Ureter (tissue), 1 donor: ENCODE results near the gene DPRX. TPM values are rescaled to one million over a fixed set of nuclear protein-coding genes. Genes with fewer than 3 reads are reported as not detected.

Experiments
- DNase-seq: peaks from one replicate; pipeline ENCODE4 v3.0.0-alpha.2; 2020; ENCODE audit warnings: low spot score
- total RNA-seq: library from RNA; stranded (reverse); gene quantifications from one replicate; pipeline ENCODE4 v1.2.4, GENCODE V29; 2023
- donor health status: DM: yes; HTN: yes; CAD: no.

DPRX gene
- not detected for total RNA-seq

- no peak for DNase-seq
These were observed at the start of gene DPRX for GRCh38 chr19:53631949-53632407. Gene DPRX, plus strand, starts transcription at chr19:53631999. Its CDS starts 108 bp downstream, at chr19:53632107.

- no peak for DNase-seq
These were observed 48.6 kb upstream of the DPRX start for GRCh38 chr19:53583181-53583580.

GRCh38 chr19:53586277-53586691 lies 45.5 kb upstream of the DPRX start:
- DNase-seq, result no peak

GRCh38 chr19:53594811-53595509 lies 36.8 kb upstream of the DPRX start:
- DNase-seq, result no peak

- no peak for DNase-seq
These were observed 36.3 kb upstream of the DPRX start for GRCh38 chr19:53595510-53595867.

GRCh38 chr19:53596056-53596455 lies 35.7 kb upstream of the DPRX start:
- DNase-seq, result no peak

GRCh38 chr19:53597023-53597422 lies 34.8 kb upstream of the DPRX start:
- DNase-seq, result no peak

- no peak for DNase-seq
These were observed 33.4 kb upstream of the DPRX start for GRCh38 chr19:53598361-53598760.

GRCh38 chr19:53600217-53600616 lies 31.6 kb upstream of the DPRX start:
- no peak for DNase-seq

- DNase-seq, result no peak
These were observed 25.8 kb upstream of the DPRX start for GRCh38 chr19:53606031-53606430.

GRCh38 chr19:53608381-53608780 lies 23.4 kb upstream of the DPRX start:
- no peak for DNase-seq

GRCh38 chr19:53612762-53613526 lies 18.9 kb upstream of the DPRX start:
- no peak for DNase-seq

- no peak for DNase-seq
These were observed 9.7 kb upstream of the DPRX start for GRCh38 chr19:53621885-53622740.

GRCh38 chr19:53624771-53625545 lies 6.8 kb upstream of the DPRX start:
- DNase-seq, result no peak

- no peak for DNase-seq
These were observed 5.3 kb upstream of the DPRX start for GRCh38 chr19:53626486-53626885.

- DNase-seq, result no peak
These were observed 4.8 kb upstream of the DPRX start for GRCh38 chr19:53626976-53627375.

GRCh38 chr19:53634768-53635167 lies 3.0 kb downstream of the DPRX start:
- no peak for DNase-seq

- no peak for DNase-seq
These were observed 7.7 kb downstream of the DPRX start for GRCh38 chr19:53639471-53639870.

- no peak for DNase-seq
These were observed 10.7 kb downstream of the DPRX start for GRCh38 chr19:53642381-53643099.

- no peak for DNase-seq
These were observed 12.4 kb downstream of the DPRX start for GRCh38 chr19:53644061-53644816.
